ENCODE data around the gene HCCS. TPM values are rescaled to one million over a fixed set of nuclear protein-coding genes. Genes with fewer than 3 reads are reported as not detected.

HCCS gene
- total RNA-seq, 4 donors from 2014 or later = 10.4 to 25.2 (median 21.1) TPM

GRCh38 chrX:11143931-11144678 lies 33.0 kb downstream of the HCCS start:
- TF ChIP-seq POLR2A (IDR thresholded peaks at IDR 0.05) (no peak), CTCF (IDR thresholded peaks at IDR 0.05 in 4 of 5, conservative IDR thresholded peaks at IDR 0.05 in 1 of 5) (peak; percentile 40 to 65 (median 59))
- ATAC-seq = peak; percentile 58 to 89
- peak; percentile 5 to 22 for DNase-seq
- intact Hi-C loops (cut with DNase I; ENCODE audit: low total_unique reads) = loop anchor here (1.0 to 10.0 kb wide), 4 partner anchors 281 to 628 kb away; no protein-coding TSS in a partner anchor
- Histone ChIP-seq H3K36me3 (no peaks in the 10 kb centered on the region), H3K4me3 (no peak overlapping the region), H3K27me3 (no peaks in the 10 kb centered on the region), H3K27ac (no peak overlapping the region), H3K4me1 (no peaks in the 10 kb centered on the region), H3K9me3 (no peaks in the 10 kb centered on the region)
- in situ Hi-C loops (cut with MboI; ENCODE audit: low sequenced_read_pairs in 4 of 4) = loop anchor here (25.0 kb wide), 3 partner anchors 593 to 957 kb away; partner anchors contain the start of gene MSL3 (in 3 of the 4)

GRCh38 chrX:11146411-11146810 lies 35.3 kb downstream of the HCCS start:
- no peak for DNase-seq
- no peak for ATAC-seq
- Histone ChIP-seq H3K4me3 (no peak overlapping the region), H3K27ac (no peak overlapping the region), H3K27me3 (no peaks in the 10 kb centered on the region), H3K36me3 (no peaks in the 10 kb centered on the region), H3K9me3 (no peaks in the 10 kb centered on the region), H3K4me1 (no peaks in the 10 kb centered on the region)
- TF ChIP-seq CTCF (IDR thresholded peaks at IDR 0.05 in 4 of 5, conservative IDR thresholded peaks at IDR 0.05 in 1 of 5) (no peak), POLR2A (IDR thresholded peaks at IDR 0.05) (no peak)
- intact Hi-C loops (cut with DNase I; ENCODE audit: low total_unique reads) = loop anchor here (10.0 kb wide), 1 partner anchor 278 kb away; no protein-coding TSS in a partner anchor
- in situ Hi-C loops (cut with MboI; ENCODE audit: low sequenced_read_pairs in 4 of 4) = loop anchor here (5.0 to 25.0 kb wide), 4 partner anchors 386 to 959 kb away; partner anchors contain the start of gene MSL3 (in 3 of the 4)

GRCh38 chrX:11148401-11148800 lies 37.3 kb downstream of the HCCS start:
- Histone ChIP-seq H3K4me3 (no peak overlapping the region), H3K4me1 (no peaks in the 10 kb centered on the region), H3K27ac (no peak overlapping the region), H3K36me3 (no peaks in the 10 kb centered on the region), H3K27me3 (no peaks in the 10 kb centered on the region), H3K9me3 (no peaks in the 10 kb centered on the region)
- in situ Hi-C loops (cut with MboI; ENCODE audit: low sequenced_read_pairs in 4 of 4) = loop anchor here (5.0 to 25.0 kb wide), 4 partner anchors 384 to 961 kb away; partner anchors contain the start of gene MSL3 (in 3 of the 4)
- no peak for TF ChIP-seq CTCF (IDR thresholded peaks at IDR 0.05 in 4 of 5, conservative IDR thresholded peaks at IDR 0.05 in 1 of 5)
- no peak for TF ChIP-seq POLR2A (IDR thresholded peaks at IDR 0.05)
- intact Hi-C loops (cut with DNase I; ENCODE audit: low total_unique reads) = loop anchor here (10.0 kb wide), 1 partner anchor 276 kb away; no protein-coding TSS in a partner anchor
- ATAC-seq = no peak
- DNase-seq = no peak

GRCh38 chrX:11151799-11152559 lies 40.8 kb downstream of the HCCS start:
- in situ Hi-C loops (cut with MboI; ENCODE audit: low sequenced_read_pairs in 4 of 4) (loop anchor here in 1 of 4 donors (10.0 kb wide), 1 partner anchor 373 kb away; no protein-coding TSS in a partner anchor), intact Hi-C loops (cut with DNase I; ENCODE audit: low total_unique reads) (no loop called here)
- Histone ChIP-seq H3K27ac (no peak overlapping the region), H3K9me3 (no peaks in the 10 kb centered on the region), H3K4me3 (no peak overlapping the region), H3K27me3 (no peaks in the 10 kb centered on the region), H3K4me1 (no peaks in the 10 kb centered on the region), H3K36me3 (no peaks in the 10 kb centered on the region)
- DNase-seq = no peak
- TF ChIP-seq CTCF (IDR thresholded peaks at IDR 0.05 in 4 of 5, conservative IDR thresholded peaks at IDR 0.05 in 1 of 5) (no peak), POLR2A (IDR thresholded peaks at IDR 0.05) (no peak)
- no peak for ATAC-seq
